H9 (cell line): Measurements from ENCODE around the gene LMX1A. TPM values are rescaled to one million over a fixed set of nuclear protein-coding genes. Genes with fewer than 3 reads are reported as not detected.

ENCODE experiments used
- DNase-seq: peaks from one replicate; pipeline ENCODE4 v3.0.0-alpha.2; 2017
- H2AFZ ChIP-seq: one replicate; pipeline ENCODE4 v1.6.1; 2013; ENCODE audit warnings: mild to moderate bottlenecking, low read length, control low read depth, moderate library complexity
- H2AK5ac ChIP-seq: 2 replicates; pipeline ENCODE4 v1.6.1; 2013; ENCODE audit warnings: low read length, control low read depth, mixed read lengths; ENCODE audit not compliant: insufficient read length
- H2BK120ac ChIP-seq: one replicate; pipeline ENCODE4 v1.6.1; 2013; ENCODE audit warnings: low read depth, mild to moderate bottlenecking, low read length, control low read depth, inconsistent platforms; ENCODE audit not compliant: poor library complexity, severe bottlenecking
- H2BK12ac ChIP-seq: 2 replicates; pipeline ENCODE4 v1.6.1; 2013; ENCODE audit warnings: low read length, control low read depth, mixed read lengths, low read depth; ENCODE audit not compliant: insufficient read length
- H2BK15ac ChIP-seq: 2 replicates; pipeline ENCODE4 v1.6.1; 2013; ENCODE audit warnings: low read depth, low read length, control low read depth
- H2BK20ac ChIP-seq: one replicate; pipeline ENCODE4 v1.6.1; 2013; ENCODE audit warnings: low read depth, mild to moderate bottlenecking, low read length, control low read depth, inconsistent platforms; ENCODE audit not compliant: poor library complexity, severe bottlenecking
- H2BK5ac ChIP-seq: 2 replicates; pipeline ENCODE4 v1.6.1; 2013; ENCODE audit warnings: low read length, control low read depth, mixed read lengths; ENCODE audit not compliant: insufficient read length
- H3K14ac ChIP-seq: 2 replicates; pipeline ENCODE4 v1.6.1; 2013; ENCODE audit warnings: low read length, control low read depth; ENCODE audit not compliant: insufficient read depth
- H3K18ac ChIP-seq: 2 replicates; pipeline ENCODE4 v1.6.1; 2013; ENCODE audit warnings: low read depth, mild to moderate bottlenecking, mixed read lengths, low read length, control low read depth; ENCODE audit not compliant: insufficient read length
- H3K23ac ChIP-seq: 2 replicates; pipeline ENCODE4 v1.6.1; 2013; ENCODE audit warnings: low read length, control low read depth, mixed read lengths, low read depth; ENCODE audit not compliant: insufficient read length
- H3K23me2 ChIP-seq: 2 replicates; pipeline ENCODE4 v1.6.1; 2013; ENCODE audit warnings: low read depth, mild to moderate bottlenecking, mixed read lengths, low read length, control low read depth; ENCODE audit not compliant: insufficient read length, poor library complexity, severe bottlenecking
- H3K27ac ChIP-seq: 2 replicates; pipeline ENCODE4 v1.5.1; 2013; ENCODE audit warnings: low read length, control low read depth, mixed read lengths, low read depth; ENCODE audit not compliant: insufficient read length
- H3K27me3 ChIP-seq: 2 replicates; pipeline ENCODE4 v1.6.1; 2013; ENCODE audit warnings: low read length, control low read depth, inconsistent platforms; ENCODE audit not compliant: insufficient read depth
- H3K4ac ChIP-seq: 2 replicates; pipeline ENCODE4 v1.6.1; 2013; ENCODE audit warnings: low read depth, mild to moderate bottlenecking, control low read depth, inconsistent platforms, low read length, moderate library complexity
- H3K4me1 ChIP-seq: 2 replicates; pipeline ENCODE4 v1.6.1; 2013; ENCODE audit warnings: low read length, control low read depth, inconsistent platforms; ENCODE audit not compliant: insufficient read depth
- H3K4me2 ChIP-seq: 2 replicates; pipeline ENCODE4 v1.6.1; 2013; ENCODE audit warnings: low read length, control low read depth, mixed read lengths; ENCODE audit not compliant: insufficient read length, insufficient read depth
- H3K56ac ChIP-seq: 2 replicates; pipeline ENCODE4 v1.6.1; 2013; ENCODE audit warnings: low read depth, mild to moderate bottlenecking, mixed read lengths, low read length, control low read depth; ENCODE audit not compliant: insufficient read length
- H3K79me1 ChIP-seq: 2 replicates; pipeline ENCODE4 v1.6.1; 2013; ENCODE audit warnings: low read depth, mild to moderate bottlenecking, moderate library complexity, low read length, control low read depth, inconsistent platforms; ENCODE audit not compliant: insufficient read depth, poor library complexity, severe bottlenecking
- H3K79me2 ChIP-seq: 2 replicates; pipeline ENCODE4 v1.6.1; 2013; ENCODE audit warnings: low read length, control low read depth, inconsistent platforms; ENCODE audit not compliant: insufficient read depth
- H3K9ac ChIP-seq: 2 replicates; pipeline ENCODE4 v1.6.1; 2013; ENCODE audit warnings: low read length, control low read depth, mixed read lengths; ENCODE audit not compliant: insufficient read length; ENCODE audit errors: extremely low read depth
- H3K9me3 ChIP-seq: one replicate; pipeline ENCODE4 v1.6.1; 2013; ENCODE audit warnings: low read depth, low read length, inconsistent platforms; ENCODE audit not compliant: control insufficient read depth
- H3T11ph ChIP-seq: one replicate; pipeline ENCODE4 v1.6.1; 2013; ENCODE audit warnings: mild to moderate bottlenecking, low read length, control low read depth, inconsistent platforms
- H4K20me1 ChIP-seq: one replicate; pipeline ENCODE4 v1.6.1; 2013; ENCODE audit not compliant: control insufficient read depth, insufficient read length, insufficient read depth
- H4K5ac ChIP-seq: 2 replicates; pipeline ENCODE4 v1.6.1; 2013; ENCODE audit warnings: low read depth, mild to moderate bottlenecking, mixed read lengths, low read length, control low read depth; ENCODE audit not compliant: insufficient read length
- H4K8ac ChIP-seq: replicated peaks from 2 replicates; pipeline ENCODE4 v1.6.1; 2013; ENCODE audit warnings: low read length, control low read depth, mixed read lengths, low read depth; ENCODE audit not compliant: insufficient read length
- H4K91ac ChIP-seq: 2 replicates; pipeline ENCODE4 v1.6.1; 2013; ENCODE audit warnings: low read depth, mild to moderate bottlenecking, moderate library complexity, mixed read lengths, low read length, control low read depth; ENCODE audit not compliant: insufficient read length
- H3K27ac Mint-ChIP-seq, 3 experiments: 2 replicates in 2 of 3; 3 replicates in 1 of 3; pipeline ENCODE4 v1.8.0; 2020 to 2021; ENCODE audit warnings: mixed read lengths in 3 of 3, mild to moderate bottlenecking in 1 of 3, moderate library complexity in 1 of 3
- H3K27me3 Mint-ChIP-seq: 2 replicates; pipeline ENCODE4 v1.8.0; 2021; ENCODE audit warnings: low read depth, mild to moderate bottlenecking, moderate library complexity, mixed read lengths
- H3K36me3 Mint-ChIP-seq, 3 experiments: 2 replicates in 2 of 3; 3 replicates in 1 of 3; pipeline ENCODE4 v1.8.0; 2020 to 2021; ENCODE audit warnings: low read depth in 3 of 3, mixed read lengths in 3 of 3; ENCODE audit not compliant: insufficient read depth in 1 of 3
- H3K4me1 Mint-ChIP-seq, 2 experiments: 2 replicates each; pipeline ENCODE4 v1.8.0; 2020; ENCODE audit warnings: mixed read lengths in 2 of 2
- H3K4me3 Mint-ChIP-seq, 2 experiments: 2 replicates in 1 of 2; 3 replicates in 1 of 2; pipeline ENCODE4 v1.8.0; 2020 to 2021; ENCODE audit warnings: mild to moderate bottlenecking in 2 of 2, mixed read lengths in 2 of 2, moderate library complexity in 1 of 2
- H3K9me3 Mint-ChIP-seq, 2 experiments: 2 replicates in 1 of 2; 3 replicates in 1 of 2; pipeline ENCODE4 v1.8.0; 2020; ENCODE audit warnings: mild to moderate bottlenecking in 2 of 2, mixed read lengths in 2 of 2, moderate library complexity in 1 of 2
- CTCF ChIP-seq: fragments of 200-600 bp; sonication (generic); conservative IDR thresholded peaks from 3 replicates; pipeline ENCODE4 v1.8.0; 2021; ENCODE audit warnings: antibody characterized with exemption, mild to moderate bottlenecking
- WGBS: extraction: QIAGEN DNeasy Blood & Tissue Kit; methylation state at CpG from one replicate; pipeline ENCODE4 v1.1.7; 2013; ENCODE audit warnings: missing lambda C conversion rate, low lambda C conversion rate, mixed read lengths; ENCODE audit not compliant: insufficient read length; ENCODE audit errors: extremely low coverage; 5-methylcytosine and 5-hydroxymethylcytosine counted together
- total RNA-seq: library from RNA; stranded (reverse); gene quantifications from 2 replicates; pipeline ENCODE4 v1.2.1, GENCODE V29; 2021

The LMX1A gene
- total RNA-seq, 1 experiment from 2014 or later: not detected

GRCh38 chr1:165315481-165315880 is 41.0 kb downstream of the LMX1A start:
- no peak overlapping the region for H3K4me3 Mint-ChIP-seq
- H4K8ac ChIP-seq: no peak overlapping the region
- H2BK5ac ChIP-seq: no peak overlapping the region
- no peak overlapping the region for H4K91ac ChIP-seq
- H3K9ac ChIP-seq: no peak overlapping the region
- TF ChIP-seq CTCF: no peak
- peaks cover 7 to 8% of the 10 kb centered on the region in 2 experiments; a peak in 4 of 5 replicates for H3K9me3 Mint-ChIP-seq
- H3K27me3 ChIP-seq: no peaks in the 10 kb centered on the region
- no peak overlapping the region for H3K4ac ChIP-seq
- no peak overlapping the region for H3T11ph ChIP-seq
- no peak overlapping the region for H2BK120ac ChIP-seq
- H3K14ac ChIP-seq: no peak overlapping the region
- no peak overlapping the region for H3K23ac ChIP-seq
- no peak overlapping the region for H4K5ac ChIP-seq
- H2AK5ac ChIP-seq: no peak overlapping the region
- H3K18ac ChIP-seq: no peak overlapping the region
- no peak overlapping the region for H2BK12ac ChIP-seq
- H3K27ac ChIP-seq: no peak overlapping the region
- H3K79me1 ChIP-seq: no peaks in the 10 kb centered on the region
- H3K4me1 ChIP-seq: no peaks in the 10 kb centered on the region
- no peak overlapping the region for H3K4me2 ChIP-seq
- DNase-seq: no peak
- no peak overlapping the region for H3K56ac ChIP-seq
- H3K27ac Mint-ChIP-seq: no peak overlapping the region
- H3K79me2 ChIP-seq: no peaks in the 10 kb centered on the region
- no peaks in the 10 kb centered on the region for H3K23me2 ChIP-seq
- H2AFZ ChIP-seq: no peak overlapping the region
- peaks cover 29% of the 10 kb centered on the region for H3K27me3 Mint-ChIP-seq
- peaks cover 0 to 6% of the 10 kb centered on the region in 2 experiments; a peak in 1 of 4 replicates for H3K4me1 Mint-ChIP-seq
- no peak overlapping the region for H2BK15ac ChIP-seq
- peaks cover 0 to 8% (median 0%) of the 10 kb centered on the region in 3 experiments; a peak in 3 of 7 replicates for H3K36me3 Mint-ChIP-seq
- peaks cover 6% of the 10 kb centered on the region for H3K9me3 ChIP-seq
- H4K20me1 ChIP-seq: no peaks in the 10 kb centered on the region
- H2BK20ac ChIP-seq: no peak overlapping the region
- WGBS: no CpG with 5 or more reads among the region's 3 CpGs
